GM18502 (cell line): ENCODE measurements around the gene PEMT.
"Not testable (repeated sequence)": the region's sequence is repeated elsewhere in the genome, so short reads cannot be mapped to it uniquely, and the experiment has no call there.

Source experiments
- ATAC-seq: cut with Tn5 transposase; IDR thresholded peaks from one replicate; pipeline ENCODE4 v1.9.1; 2021; ENCODE audit warnings: mild to moderate bottlenecking; ENCODE audit not compliant: unreplicated experiment, poor library complexity

The PEMT gene, protein sequence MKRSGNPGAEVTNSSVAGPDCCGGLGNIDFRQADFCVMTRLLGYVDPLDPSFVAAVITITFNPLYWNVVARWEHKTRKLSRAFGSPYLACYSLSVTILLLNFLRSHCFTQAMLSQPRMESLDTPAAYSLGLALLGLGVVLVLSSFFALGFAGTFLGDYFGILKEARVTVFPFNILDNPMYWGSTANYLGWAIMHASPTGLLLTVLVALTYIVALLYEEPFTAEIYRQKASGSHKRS

DNA sequence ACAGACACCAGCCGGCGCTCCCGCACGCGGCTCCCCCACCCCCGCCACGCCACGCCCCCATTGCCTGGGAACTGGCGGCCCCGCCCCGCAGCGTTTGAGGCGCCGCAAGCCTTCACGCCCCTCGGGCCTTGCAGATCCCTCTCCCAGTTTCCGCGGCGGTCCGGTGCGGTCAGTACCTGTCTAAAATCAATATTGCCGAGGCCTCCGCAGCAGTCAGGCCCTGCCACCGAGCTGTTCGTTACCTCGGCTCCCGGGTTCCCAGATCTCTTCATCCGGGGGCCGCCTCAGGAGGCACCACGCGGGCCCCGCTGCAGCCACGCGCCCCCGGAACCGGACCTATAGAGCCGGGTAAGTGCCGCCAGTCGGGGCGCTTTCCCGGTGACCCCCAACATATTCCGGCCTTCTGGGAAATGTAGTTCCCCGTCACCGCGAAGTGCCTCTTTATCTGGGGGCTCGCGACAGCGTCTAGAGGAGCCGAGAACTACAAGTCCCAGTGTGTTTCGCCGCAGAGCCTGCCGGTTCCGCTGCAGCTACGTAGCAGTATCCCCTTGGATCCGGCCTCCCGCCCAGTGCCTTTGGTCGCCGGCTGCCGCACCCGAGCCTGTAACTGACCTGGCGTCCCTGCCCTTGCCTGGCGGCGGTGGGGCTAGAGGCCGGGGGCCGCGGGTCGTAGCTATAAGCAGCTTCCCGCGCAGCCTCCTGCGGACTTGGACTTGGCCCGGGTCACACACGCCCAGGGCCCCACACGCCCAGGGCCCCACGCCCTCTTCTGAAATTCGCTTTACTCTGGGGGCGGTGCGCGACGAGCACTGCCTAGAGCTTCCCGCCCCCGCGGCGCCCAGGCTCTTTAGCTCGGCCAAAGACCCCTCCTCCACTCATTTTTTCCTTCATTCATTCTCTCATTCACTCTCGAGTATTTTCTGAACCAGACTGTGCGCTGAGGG, at the start of gene PEMT:
TSS of gene PEMT (minus strand) at position 354 of the 944 bp plus-strand sequence. CDS start at position 272, 82 bp downstream.
- ATAC-seq = peak; percentile 95

DNA sequence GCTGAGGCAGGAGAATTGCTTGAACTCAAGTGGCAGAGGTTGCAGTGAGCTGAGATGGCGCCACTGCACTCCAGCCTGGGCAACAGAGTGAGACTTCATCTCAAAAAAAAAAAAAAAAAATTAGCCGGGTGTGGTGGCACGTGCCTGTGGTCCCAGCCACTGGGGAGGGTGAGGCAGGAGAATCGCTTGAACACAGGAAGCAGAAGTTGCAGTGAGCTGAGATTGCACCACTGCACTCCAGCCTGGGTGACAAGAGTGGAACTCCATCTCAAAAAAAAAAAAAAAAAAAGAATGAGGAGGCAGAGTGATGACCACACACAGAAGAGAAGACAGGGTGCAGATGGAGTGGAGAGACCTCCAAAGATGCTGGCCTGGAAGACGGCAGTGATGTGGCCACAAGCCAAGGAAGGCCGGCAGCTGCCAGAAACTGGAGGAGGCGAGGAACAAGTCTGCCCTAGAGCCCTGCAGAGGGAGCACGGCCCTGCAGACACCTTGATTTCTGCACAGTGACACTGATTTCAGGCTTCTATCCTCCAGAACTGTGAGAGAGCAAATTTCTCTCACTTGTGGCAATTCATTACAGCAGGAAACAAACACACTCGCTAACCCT, 48.3 kb upstream of the PEMT start:
- not testable (repeated sequence) for ATAC-seq

DNA sequence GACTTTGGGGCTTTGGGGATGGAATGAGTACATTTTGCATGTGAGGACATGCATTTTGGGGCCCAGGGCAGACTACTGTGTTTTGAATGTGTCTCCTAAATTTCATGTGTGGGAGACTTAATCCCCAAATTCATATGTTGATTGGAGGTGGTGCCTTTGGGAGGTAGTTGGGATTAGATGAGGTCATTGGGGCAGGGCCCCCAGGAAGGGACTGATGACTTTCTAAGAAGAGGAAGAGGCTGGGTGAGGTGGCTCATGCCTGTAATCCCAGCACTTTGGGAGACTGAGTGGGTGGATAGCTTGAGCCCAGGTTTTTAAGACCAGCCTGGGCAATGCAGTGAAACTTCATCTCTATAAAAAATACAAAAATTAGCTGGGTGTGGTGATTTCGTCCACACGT, 47.0 kb upstream of the PEMT start:
- no peak for ATAC-seq

DNA sequence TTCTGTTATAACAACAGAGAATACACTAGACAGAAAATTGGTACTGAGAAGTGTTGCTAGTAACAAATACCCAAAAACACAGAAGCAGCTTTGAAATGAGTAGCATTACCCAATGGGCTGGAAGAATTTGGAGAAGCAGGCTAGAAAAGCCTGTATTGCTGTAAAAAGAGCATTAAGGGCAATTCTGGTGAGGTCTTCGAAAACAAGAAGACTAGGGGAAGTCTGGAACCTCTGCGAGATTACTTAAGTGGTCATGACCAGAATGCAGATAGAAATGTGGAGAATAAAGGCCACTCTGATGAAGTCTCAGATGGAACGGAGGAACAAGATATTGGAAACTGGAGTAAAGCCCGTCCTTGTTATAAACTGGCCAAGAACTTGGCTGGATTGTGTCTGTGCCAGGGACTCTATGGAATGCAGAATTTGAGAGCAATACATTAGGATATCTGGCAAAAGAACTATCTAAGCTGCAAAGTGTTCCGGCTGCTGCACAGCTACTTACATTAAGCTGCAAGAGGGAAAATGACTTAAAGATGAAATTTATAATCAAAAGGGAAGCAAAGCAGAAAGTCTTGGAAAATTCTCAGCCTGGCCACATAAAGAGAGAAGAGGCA, 44.9 kb upstream of the PEMT start:
- ATAC-seq = no peak

DNA sequence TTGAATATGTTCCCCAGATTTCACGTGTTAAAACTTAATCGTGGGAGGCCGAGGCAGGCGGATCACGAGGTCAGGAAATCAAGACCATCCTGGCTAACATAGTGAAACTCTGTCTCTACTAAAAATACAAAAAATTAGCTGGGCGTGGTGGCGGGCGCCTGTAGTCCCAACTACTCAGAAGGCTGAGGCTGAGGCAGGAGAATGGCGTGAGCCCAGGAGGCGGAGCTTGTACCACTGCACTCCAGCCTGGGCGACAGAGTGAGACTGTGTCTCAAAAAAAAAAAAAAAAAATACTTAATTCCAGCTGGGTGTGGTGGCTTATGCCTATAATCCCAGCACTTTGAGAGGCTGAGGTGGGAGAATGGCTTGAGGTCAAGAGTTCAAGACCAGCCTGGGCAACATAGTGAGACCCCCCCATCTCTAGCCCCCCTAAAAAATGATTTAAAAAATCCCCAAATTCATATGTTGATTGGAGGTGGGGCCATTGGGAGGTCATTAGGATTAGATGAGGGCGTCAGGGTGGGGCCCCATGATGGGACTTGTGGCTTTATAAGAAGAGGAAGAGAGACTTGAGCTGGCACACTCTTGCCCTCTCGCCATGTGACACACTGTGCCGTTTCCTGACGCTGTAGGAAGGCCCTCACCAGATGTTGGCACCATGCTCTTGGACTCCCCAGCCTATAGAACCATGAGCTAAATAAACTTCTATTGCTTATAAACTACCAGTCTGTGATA, 44.2 kb upstream of the PEMT start:
- not testable (repeated sequence) for ATAC-seq

DNA sequence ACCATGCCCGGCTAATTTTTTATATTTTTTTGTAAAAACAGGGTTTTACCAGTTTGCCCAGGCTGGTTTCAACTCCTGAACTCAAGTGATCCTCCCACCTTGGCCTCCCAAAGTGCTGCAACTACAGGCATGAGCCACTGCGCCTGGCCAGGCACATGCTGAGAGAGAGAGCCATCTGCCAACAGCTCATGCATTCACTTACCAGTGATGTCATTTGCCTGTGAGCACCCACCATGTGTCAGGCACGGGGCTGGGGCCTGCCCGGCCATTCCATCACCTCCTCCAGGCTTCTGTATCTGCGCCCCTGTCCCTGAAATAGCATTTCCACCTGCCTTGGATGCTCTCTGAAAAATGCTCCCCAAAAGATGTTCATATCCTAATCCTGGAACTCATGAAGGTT, 43.6 kb upstream of the PEMT start:
- ATAC-seq = no peak

DNA sequence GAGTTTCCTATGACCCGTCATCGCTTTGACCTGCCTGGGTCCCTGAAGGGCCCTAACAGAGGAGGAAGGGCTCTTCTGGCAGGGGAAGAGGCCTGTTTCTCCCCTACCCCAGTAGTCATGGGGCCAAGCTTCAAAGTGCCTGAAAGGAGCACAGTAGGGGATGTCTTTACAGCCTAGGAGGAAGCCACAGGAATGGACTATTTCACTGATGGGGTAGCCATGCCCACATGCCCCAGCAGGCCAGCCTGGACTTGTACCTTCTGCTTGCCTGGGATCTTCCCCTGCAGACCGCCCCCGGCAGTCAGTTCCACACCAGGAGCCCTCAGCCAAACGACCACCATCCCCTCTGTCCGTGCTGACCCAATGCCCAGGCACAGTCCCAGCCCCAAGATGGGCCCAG, 41.8 kb upstream of the PEMT start:
- no peak for ATAC-seq

DNA sequence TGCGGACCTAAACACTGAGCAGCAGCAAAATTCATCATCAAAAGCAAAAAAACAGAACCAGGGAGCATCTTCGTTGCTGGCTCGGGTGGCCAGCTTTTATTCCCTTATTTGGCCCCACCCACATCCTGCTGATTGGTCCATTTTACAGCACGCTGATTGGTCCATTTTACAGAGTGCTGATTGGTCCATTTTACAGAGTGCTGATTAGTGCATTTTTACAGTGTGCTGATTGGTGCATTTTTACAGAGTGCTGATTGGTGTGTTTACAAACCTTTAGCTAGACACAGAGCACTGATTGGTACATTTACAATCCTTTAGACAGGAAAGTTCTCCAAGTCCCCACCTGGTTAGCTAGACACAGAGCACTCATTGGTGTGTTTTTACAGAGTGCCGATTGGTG, 41.2 kb upstream of the PEMT start:
- not testable (repeated sequence) for ATAC-seq

DNA sequence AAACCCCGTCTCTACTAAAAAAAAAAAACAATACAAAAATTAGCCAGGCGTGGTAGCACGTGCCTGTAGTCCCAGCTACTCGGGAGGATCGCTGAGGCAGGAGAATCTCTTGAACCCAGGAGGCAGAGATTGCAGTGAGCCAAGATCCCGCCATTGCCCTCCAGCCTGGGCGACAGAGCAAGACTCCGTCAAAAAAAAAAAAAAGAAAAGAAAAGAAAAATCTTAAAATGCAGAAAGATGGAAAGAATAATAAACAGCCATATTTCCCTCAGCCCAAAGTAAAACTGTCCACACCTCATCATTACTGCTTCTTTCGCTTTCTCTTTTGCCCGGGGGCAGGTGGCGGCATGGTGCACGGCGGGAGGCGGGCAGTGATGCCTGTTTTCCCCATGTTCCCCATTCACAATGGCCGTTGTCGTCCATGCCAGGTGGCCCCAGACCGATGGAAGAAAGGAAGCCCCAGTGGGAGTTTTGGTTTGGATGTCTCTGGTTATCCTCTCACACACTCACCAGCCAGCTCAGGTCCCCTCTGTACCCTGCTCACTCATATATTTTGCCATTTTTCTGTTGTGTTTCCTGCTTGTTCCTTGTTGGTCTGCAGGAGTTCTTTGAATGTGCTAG, 37.0 kb upstream of the PEMT start:
- ATAC-seq = no peak

DNA sequence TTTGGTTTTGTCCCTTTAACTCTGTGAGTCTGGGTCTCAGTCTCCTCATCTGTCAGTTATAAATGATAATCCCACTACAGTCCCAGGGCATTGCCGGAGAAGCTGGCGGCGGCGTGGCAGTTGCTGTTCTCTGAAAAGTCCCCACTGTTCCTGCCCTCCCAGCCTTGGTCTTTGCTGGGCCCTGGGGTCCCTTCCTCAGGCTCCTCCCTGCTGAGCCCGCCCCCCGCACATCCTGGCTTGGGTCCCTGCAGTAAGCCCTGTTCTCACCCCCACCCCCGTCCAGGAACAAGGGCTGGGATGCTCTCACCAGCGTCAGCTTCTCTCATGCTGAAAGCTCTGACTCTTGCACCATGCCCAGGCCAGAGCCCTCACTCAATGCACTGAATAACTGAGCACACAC, 35.3 kb upstream of the PEMT start:
- no peak for ATAC-seq

DNA sequence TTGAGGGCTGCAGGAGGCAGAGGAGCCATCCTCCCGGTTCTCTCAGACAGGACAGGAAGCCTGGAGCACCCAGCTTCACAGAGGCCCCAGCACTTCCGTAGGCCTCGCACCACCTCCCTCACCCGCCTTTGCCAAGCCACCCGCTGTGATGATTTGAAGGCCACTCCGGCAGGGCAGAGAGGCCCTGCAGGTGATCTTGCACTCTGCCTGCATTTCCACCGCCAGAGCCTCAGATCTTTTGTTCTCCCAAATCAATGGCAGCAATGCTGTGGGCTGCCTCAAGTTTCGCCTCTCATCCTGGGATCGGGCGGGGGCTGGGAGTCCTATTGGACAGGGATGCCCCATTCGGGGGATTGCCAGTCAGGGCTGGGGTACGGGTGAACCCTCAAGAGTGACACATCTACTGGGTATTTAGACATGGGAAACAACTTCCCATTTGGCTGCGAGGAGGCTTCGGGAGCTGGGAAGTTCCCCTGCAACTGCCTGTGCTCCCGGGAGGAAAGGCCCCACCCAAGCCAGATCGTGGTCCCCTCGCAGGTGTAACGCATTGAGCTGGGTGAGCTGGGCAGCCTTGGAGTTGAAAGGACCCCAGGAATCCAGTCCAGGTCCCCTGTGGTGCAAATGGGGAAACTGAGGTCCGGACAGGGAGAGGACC, 34.8 kb upstream of the PEMT start:
- no peak for ATAC-seq

DNA sequence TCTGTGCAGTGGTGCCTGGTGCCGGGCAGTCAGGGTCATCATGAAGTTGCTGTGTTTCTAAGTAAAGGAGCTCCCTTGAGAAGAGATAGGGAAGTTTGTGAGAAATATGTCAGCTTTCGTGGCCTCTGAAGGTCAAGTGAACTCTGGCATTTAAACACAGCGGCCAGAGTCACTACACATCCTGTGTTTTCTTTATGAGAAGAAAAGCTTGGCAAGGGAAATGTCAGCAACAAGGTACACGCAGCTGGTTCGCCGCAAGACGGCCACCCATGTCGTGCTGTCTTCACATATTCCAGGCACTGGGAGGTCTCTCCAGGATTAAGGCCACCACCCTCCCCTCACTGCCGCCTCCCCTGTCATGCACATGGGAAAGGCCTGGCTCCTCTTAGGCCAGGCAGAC, 33.2 kb upstream of the PEMT start:
- no peak for ATAC-seq

DNA sequence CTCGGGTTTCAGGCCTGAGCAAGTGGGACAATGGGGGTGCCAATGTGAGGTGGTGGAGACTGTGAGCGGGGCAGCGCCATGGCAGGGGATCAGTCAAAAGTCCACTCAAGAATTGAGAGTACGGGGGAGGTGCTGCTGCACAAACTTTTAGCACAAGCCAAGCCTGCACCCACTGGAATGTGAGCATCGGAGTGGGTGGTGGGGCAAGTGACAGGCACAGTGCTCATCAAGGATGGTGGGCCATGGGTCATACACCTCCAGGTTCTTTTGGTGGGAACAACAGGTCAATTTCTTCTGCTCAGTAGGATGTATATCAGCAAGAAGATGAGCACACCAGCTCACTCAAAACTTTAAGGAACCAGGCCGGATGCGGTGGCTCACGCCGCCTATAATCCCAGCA, 32.4 kb upstream of the PEMT start:
- ATAC-seq = no peak

DNA sequence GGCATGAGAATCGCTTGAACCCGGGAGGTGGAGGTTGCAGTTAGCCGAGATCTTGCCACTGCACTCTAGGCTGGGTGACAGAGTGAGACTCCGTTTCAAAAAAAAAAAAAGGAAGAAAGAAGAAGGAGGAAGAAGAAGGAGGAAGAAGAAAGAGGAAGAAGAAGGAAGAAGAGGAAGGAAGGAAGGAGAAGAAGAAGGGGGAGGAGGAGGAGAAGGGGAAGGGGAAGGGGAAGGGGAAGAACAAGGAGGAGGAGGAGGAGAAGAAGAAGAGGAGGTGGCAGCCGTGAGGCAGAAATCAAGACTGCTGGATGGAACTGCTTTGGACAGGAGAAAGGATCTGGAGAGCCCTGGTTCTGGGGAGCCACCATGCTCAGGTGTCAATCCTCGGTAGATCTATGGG, 29.7 kb upstream of the PEMT start:
- ATAC-seq = no peak

DNA sequence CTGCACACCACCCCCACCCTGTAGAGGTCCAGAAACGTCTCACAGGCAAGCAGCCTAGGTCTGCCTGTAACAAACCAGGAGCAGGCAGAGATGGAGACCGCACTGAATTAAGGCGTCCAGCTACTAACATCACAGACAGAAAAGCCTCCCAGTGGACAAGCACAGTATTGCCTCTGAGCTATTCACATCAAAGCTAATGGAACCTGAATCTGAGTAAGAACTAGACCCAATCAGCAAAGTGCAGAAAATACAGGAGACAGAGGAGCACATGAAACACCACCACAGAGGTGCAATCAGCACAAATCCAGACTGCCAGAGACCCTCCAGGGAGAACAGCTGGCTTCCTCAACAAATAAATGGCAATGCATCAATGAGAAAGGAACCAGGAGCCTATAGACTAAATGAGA, 22.2 kb upstream of the PEMT start:
- no peak for ATAC-seq

DNA sequence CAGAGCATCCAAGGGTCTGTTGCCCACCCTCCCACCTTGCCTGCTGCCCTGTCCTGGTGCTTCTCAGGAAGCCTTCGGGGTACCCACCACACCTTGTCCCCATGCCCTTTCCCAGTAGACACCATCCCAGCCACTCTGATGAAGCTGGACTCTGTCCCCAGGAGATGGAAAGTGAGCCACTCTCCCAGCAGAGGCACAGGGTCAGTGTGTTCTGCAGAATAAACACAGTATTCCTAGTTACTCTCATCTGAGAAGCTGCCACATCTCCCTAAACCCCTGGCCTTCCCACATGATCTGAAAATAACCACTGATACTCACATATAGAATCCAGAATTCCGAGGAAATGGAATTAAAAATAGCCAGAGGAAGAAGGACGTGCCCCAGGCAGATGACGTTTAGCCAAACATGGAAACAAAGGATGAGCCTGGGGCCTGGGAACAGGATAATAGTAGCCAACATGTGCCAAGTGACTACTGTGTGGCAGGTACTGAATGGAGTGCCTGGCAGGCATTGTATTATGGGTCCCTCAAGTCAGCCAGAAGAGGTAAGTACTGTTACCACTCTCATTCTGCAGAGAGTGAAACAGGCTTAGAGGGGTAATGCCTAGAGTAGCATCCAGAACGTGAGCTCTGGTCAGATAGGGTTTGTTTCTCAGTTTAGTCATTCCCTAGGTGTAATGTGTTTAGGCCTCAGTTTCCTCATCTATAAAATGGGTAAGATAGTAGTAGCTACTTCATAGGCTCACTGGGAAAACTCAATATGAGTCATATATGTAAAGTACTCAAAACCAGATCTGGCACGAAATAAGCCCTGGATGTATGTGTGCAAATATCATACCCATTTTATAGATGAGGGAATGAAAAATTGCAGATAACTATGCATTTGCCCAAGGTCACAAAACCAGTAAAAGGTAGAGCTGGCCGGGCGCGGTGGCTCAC, 20.8 kb upstream of the PEMT start:
- ATAC-seq = no peak

DNA sequence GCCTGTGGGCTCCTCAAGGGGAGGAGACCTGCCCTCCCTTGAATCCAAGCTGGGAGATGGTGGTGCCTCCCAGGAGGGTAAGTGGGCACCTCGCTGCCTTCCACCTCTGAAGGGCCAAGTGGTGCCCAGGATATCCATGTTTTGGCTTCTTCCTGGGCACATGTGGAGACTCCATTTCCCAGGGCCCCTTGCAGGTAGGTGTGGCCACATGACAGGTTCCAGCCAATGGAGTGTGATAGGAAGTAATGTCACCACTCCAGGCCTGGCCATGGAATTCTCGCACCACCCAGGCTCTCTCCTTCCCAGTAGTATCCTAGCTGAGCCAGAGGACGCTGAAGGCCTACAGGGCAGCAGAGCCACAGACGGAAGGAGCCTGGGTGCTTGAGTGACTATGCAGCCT, 17.6 kb upstream of the PEMT start:
- ATAC-seq = no peak

DNA sequence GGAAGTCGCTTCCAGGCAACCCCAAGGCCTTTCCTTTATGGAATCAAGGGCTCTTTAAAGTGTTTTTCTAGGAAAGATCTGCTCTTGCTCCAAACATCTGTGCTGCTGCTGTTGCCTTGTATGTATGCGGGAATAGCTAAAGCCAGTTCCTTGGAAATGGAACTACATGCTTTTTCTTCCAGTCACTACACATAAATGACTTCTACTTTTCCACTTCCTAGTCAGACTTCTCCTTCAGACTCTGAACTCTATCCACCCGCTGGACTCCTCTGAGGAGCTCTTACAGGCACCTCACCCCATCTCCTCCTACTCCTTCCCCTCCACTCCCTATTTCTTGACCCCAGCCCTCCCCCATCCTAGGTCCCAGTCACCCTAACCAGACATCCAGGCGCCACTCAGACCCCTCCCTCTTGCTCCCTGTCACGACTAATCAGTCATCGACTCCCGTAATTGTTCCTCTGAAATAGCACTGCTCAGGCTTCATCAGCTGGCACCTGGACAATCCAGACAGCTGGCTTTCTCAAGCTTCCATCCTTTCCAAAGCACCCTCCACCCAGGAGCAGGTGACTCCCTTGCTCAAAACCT, 15.0 kb upstream of the PEMT start:
- ATAC-seq = no peak
